Keratinocyte (primary cell): ENCODE data around the gene SPTBN2. TPM values are rescaled to one million over a fixed set of nuclear protein-coding genes. Genes with fewer than 3 reads are reported as not detected.

ENCODE experiments used
- DNase-seq: peaks from one replicate; pipeline ENCODE4 v3.0.0-alpha.2; 2011; ENCODE audit warnings: low read depth, missing footprints, low spot score
- FAIRE-seq: peaks from 2 replicates; lab custom pipeline; 2011; peaks lifted over from hg19 to GRCh38; lab: Jason Lieb, UNC
- H2AFZ ChIP-seq: 2 replicates; pipeline ENCODE4 v1.6.0; 2012; ENCODE audit warnings: low read length, control low read depth, inconsistent platforms; ENCODE audit not compliant: control insufficient read depth
- H3K27ac ChIP-seq: 2 replicates; pipeline ENCODE4 v1.5.1; 2011; ENCODE audit warnings: low read length; ENCODE audit not compliant: control insufficient read depth, insufficient read depth
- H3K27me3 ChIP-seq: 3 replicates; pipeline ENCODE4 v1.6.0; 2011; ENCODE audit warnings: low read length; ENCODE audit not compliant: control insufficient read depth, insufficient read depth; ENCODE audit errors: extremely low read depth
- H3K36me3 ChIP-seq, 2 experiments: 2 replicates in 1 of 2; 3 replicates in 1 of 2; pipeline ENCODE4 v1.5.1; 2011; ENCODE audit warnings: low read length in 2 of 2, mild to moderate bottlenecking in 1 of 2; ENCODE audit not compliant: control insufficient read depth in 2 of 2, insufficient read depth in 2 of 2; ENCODE audit errors: extremely low read depth in 1 of 2
- H3K4me1 ChIP-seq: 3 replicates; pipeline ENCODE4 v1.5.1; 2011; ENCODE audit warnings: low read length; ENCODE audit not compliant: control insufficient read depth, insufficient read depth; ENCODE audit errors: extremely low read depth
- H3K4me2 ChIP-seq: 3 replicates; pipeline ENCODE4 v1.6.0; 2011; ENCODE audit warnings: low read depth, low read length; ENCODE audit not compliant: control insufficient read depth, insufficient read depth; ENCODE audit errors: extremely low read depth
- H3K4me3 ChIP-seq, 3 experiments: fragments of 200-600 bp in 1 of 3; sonication (generic) in 1 of 3; 2 replicates in 2 of 3; 3 replicates in 1 of 3; pipeline ENCODE4 v1.5.1; 2011 to 2016; ENCODE audit warnings: low read length in 3 of 3, mild to moderate bottlenecking in 3 of 3, control low read depth in 2 of 3, inconsistent platforms in 1 of 3, low read depth in 1 of 3, mixed read lengths in 1 of 3, mixed run types in 1 of 3, moderate library complexity in 1 of 3; ENCODE audit not compliant: control insufficient read depth in 2 of 3, insufficient read depth in 2 of 3; ENCODE audit errors: extremely low read depth in 1 of 3
- H3K79me2 ChIP-seq: 2 replicates; pipeline ENCODE4 v1.6.0; 2012; ENCODE audit warnings: low read length; ENCODE audit not compliant: control insufficient read depth, insufficient read depth
- H3K9ac ChIP-seq: 3 replicates; pipeline ENCODE4 v1.6.0; 2011; ENCODE audit warnings: low read length; ENCODE audit not compliant: control insufficient read depth, insufficient read depth; ENCODE audit errors: extremely low read depth
- H3K9me1 ChIP-seq: 3 replicates; pipeline ENCODE4 v1.6.0; 2011; ENCODE audit warnings: low read length; ENCODE audit not compliant: control insufficient read depth, insufficient read depth; ENCODE audit errors: extremely low read depth
- H3K9me3 ChIP-seq: 2 replicates; pipeline ENCODE4 v1.5.1; 2012; ENCODE audit warnings: low read depth, low read length; ENCODE audit not compliant: control insufficient read depth
- H4K20me1 ChIP-seq: 3 replicates; pipeline ENCODE4 v1.6.0; 2011; ENCODE audit warnings: low read length; ENCODE audit not compliant: control insufficient read depth, insufficient read depth; ENCODE audit errors: extremely low read depth
- EZH2 ChIP-seq: IDR thresholded peaks from one replicate; pipeline ENCODE4 v1.6.1; 2012; ENCODE audit warnings: inconsistent platforms, mild to moderate bottlenecking, low read length, moderate library complexity
- dilution Hi-C: fragments of 300-500 bp; cut with MboI; formaldehyde crosslinking; loops from one replicate; pipeline ENCODE4 v1.7.0; 2020; ENCODE audit warnings: low sequenced_read_pairs; ENCODE audit not compliant: extremely low pct_ligation_motif_present
- polyA plus RNA-seq, 5 experiments: library from polyadenylated mRNA; depleted of rRNA in 3 of 5; stranded (reverse) in 3 of 5; stranded (forward) in 1 of 5; unstranded in 1 of 5; fragments of >200 nt; gene quantifications; 1 replicate in 1 of 5; 2 replicates in 3 of 5; 3 replicates in 1 of 5; pipeline versions ENCODE4 v1.2.1 to v1.2.3, GENCODE V29; 2011 to 2012; ENCODE audit warnings: missing spikeins in 2 of 5, low read depth in 1 of 5, low replicate concordance in 1 of 5
- TF ChIP-seq, protein P1 (sequence below), 3 experiments: IDR thresholded peaks in 1 of 3; conservative IDR thresholded peaks in 1 of 3; optimal IDR thresholded peaks in 1 of 3; 2 replicates in 2 of 3; 3 replicates in 1 of 3; pipeline versions ENCODE3 to v1.5.1; 2011; ENCODE audit warnings: low read length in 3 of 3, mild to moderate bottlenecking in 3 of 3, moderate library complexity in 2 of 3, control low read depth in 1 of 3, inconsistent platforms in 1 of 3; ENCODE audit not compliant: insufficient read depth in 2 of 3; ENCODE audit errors: extremely low read depth in 1 of 3

The SPTBN2 gene
- polyA plus RNA-seq, 1 donor (not counting 4 experiments of a cell fraction or from before 2014, with no cell fraction given) = 7.8 TPM

GRCh38 chr11:66689661-66690590 lies 39.1 kb downstream of the SPTBN2 start:
- TF ChIP-seq, protein P1, sequence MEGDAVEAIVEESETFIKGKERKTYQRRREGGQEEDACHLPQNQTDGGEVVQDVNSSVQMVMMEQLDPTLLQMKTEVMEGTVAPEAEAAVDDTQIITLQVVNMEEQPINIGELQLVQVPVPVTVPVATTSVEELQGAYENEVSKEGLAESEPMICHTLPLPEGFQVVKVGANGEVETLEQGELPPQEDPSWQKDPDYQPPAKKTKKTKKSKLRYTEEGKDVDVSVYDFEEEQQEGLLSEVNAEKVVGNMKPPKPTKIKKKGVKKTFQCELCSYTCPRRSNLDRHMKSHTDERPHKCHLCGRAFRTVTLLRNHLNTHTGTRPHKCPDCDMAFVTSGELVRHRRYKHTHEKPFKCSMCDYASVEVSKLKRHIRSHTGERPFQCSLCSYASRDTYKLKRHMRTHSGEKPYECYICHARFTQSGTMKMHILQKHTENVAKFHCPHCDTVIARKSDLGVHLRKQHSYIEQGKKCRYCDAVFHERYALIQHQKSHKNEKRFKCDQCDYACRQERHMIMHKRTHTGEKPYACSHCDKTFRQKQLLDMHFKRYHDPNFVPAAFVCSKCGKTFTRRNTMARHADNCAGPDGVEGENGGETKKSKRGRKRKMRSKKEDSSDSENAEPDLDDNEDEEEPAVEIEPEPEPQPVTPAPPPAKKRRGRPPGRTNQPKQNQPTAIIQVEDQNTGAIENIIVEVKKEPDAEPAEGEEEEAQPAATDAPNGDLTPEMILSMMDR (optimal IDR thresholded peaks at IDR 0.05 in 1 of 3, IDR thresholded peaks at IDR 0.05 in 1 of 3, conservative IDR thresholded peaks at IDR 0.05 in 1 of 3; ENCODE audit: extremely low read depth in 1 of 3, insufficient read depth in 2 of 3, low read length in 3 of 3) = no peak
- TF ChIP-seq EZH2 = no peak
- H3K9me3 ChIP-seq = no peaks in the 10 kb centered on the region
- H3K9me1 ChIP-seq = no peaks in the 10 kb centered on the region
- H3K9ac ChIP-seq = no peak overlapping the region
- no peak for DNase-seq
- no peaks in the 10 kb centered on the region for H3K27me3 ChIP-seq
- H3K4me2 ChIP-seq = no peak overlapping the region
- FAIRE-seq = no peak
- H3K4me1 ChIP-seq = peaks cover 33% of the 10 kb centered on the region
- no peak overlapping the region for H3K4me3 ChIP-seq
- H3K36me3 ChIP-seq = peaks cover 24 to 25% of the 10 kb centered on the region in 2 experiments
- no peak overlapping the region for H2AFZ ChIP-seq
- no peak overlapping the region for H3K27ac ChIP-seq
- H3K79me2 ChIP-seq = no peaks in the 10 kb centered on the region
- dilution Hi-C loops = loop anchor here (25.0 kb wide), 1 partner anchor 97 kb away; no protein-coding TSS in a partner anchor
- H4K20me1 ChIP-seq = no peaks in the 10 kb centered on the region

GRCh38 chr11:66688561-66689534 lies 40.2 kb downstream of the SPTBN2 start:
- peaks cover 26% of the 10 kb centered on the region for H3K4me1 ChIP-seq
- peaks cover 21 to 24% of the 10 kb centered on the region in 2 experiments for H3K36me3 ChIP-seq
- no peak overlapping the region for H3K4me2 ChIP-seq
- DNase-seq (no peak), FAIRE-seq (no peak)
- H3K27ac ChIP-seq = no peak overlapping the region
- no peak for TF ChIP-seq EZH2
- TF ChIP-seq, protein P1 (optimal IDR thresholded peaks at IDR 0.05 in 1 of 3, IDR thresholded peaks at IDR 0.05 in 1 of 3, conservative IDR thresholded peaks at IDR 0.05 in 1 of 3; ENCODE audit: extremely low read depth in 1 of 3, insufficient read depth in 2 of 3, low read length in 3 of 3) = no peak
- no peaks in the 10 kb centered on the region for H4K20me1 ChIP-seq
- H3K9me1 ChIP-seq = no peaks in the 10 kb centered on the region
- no peak overlapping the region for H3K9ac ChIP-seq
- H3K4me3 ChIP-seq = no peak overlapping the region
- dilution Hi-C loops = loop anchor here (25.0 kb wide), 1 partner anchor 98 kb away; no protein-coding TSS in a partner anchor
- H3K79me2 ChIP-seq = no peaks in the 10 kb centered on the region
- H3K9me3 ChIP-seq = no peaks in the 10 kb centered on the region
- H3K27me3 ChIP-seq = no peaks in the 10 kb centered on the region
- H2AFZ ChIP-seq = no peak overlapping the region
